HPDE6-E6E7 (cell line): ENCODE data around the gene ENAM.
A peak's percentile ranks its signal among the peaks of the same experiment; 100 is the strongest.

Experiments used
- DNase-seq: peaks from one replicate; pipeline ENCODE4 v3.0.0; 2011; ENCODE audit warnings: missing footprints; ENCODE audit errors: extremely low spot score

The ENAM gene

GRCh38 chr4:70628444-70628843 is at the start of gene ENAM:
ENAM (plus strand) TSS chr4:70628744; CDS start chr4:70629501, 757 bp downstream.
- no peak for DNase-seq

- DNase-seq = no peak
Measured at GRCh38 chr4:70581980-70582379, 46.6 kb upstream of the ENAM start.

GRCh38 chr4:70583952-70584834 is 44.4 kb upstream of the ENAM start:
- peak; percentile 42 for DNase-seq

GRCh38 chr4:70586841-70587240 is 41.7 kb upstream of the ENAM start:
- DNase-seq = no peak

GRCh38 chr4:70589785-70590184 is 38.8 kb upstream of the ENAM start:
- DNase-seq = no peak

- DNase-seq = no peak
Measured at GRCh38 chr4:70591955-70592582, 36.5 kb upstream of the ENAM start, which contains the start of gene AMBN. AMBN (plus strand) TSS chr4:70592256; CDS start chr4:70592359, 103 bp downstream.

GRCh38 chr4:70594196-70594595 is 34.3 kb upstream of the ENAM start:
- DNase-seq = no peak

GRCh38 chr4:70600305-70600704 is 28.2 kb upstream of the ENAM start:
- no peak for DNase-seq

- DNase-seq = no peak
Measured at GRCh38 chr4:70600977-70601376, 27.6 kb upstream of the ENAM start.

GRCh38 chr4:70601422-70602039 is 27.0 kb upstream of the ENAM start:
- peak; percentile 38 for DNase-seq

- DNase-seq = no peak
Measured at GRCh38 chr4:70603856-70604255, 24.7 kb upstream of the ENAM start.

GRCh38 chr4:70606459-70606858 is 22.1 kb upstream of the ENAM start:
- DNase-seq = no peak

GRCh38 chr4:70607334-70607853 is 21.1 kb upstream of the ENAM start:
- DNase-seq = no peak

GRCh38 chr4:70608324-70608723 is 20.2 kb upstream of the ENAM start:
- DNase-seq = no peak

- DNase-seq = no peak
Measured at GRCh38 chr4:70613306-70614183, 15.0 kb upstream of the ENAM start.

- DNase-seq = no peak
Measured at GRCh38 chr4:70614184-70614555, 14.4 kb upstream of the ENAM start.

GRCh38 chr4:70619288-70619687 is 9.3 kb upstream of the ENAM start:
- DNase-seq = no peak

- DNase-seq = no peak
Measured at GRCh38 chr4:70619778-70620177, 8.8 kb upstream of the ENAM start.

GRCh38 chr4:70623323-70623722 is 5.2 kb upstream of the ENAM start:
- DNase-seq = no peak

- DNase-seq = no peak
Measured at GRCh38 chr4:70624226-70624793, 4.2 kb upstream of the ENAM start.

- no peak for DNase-seq
Measured at GRCh38 chr4:70627620-70628019, 924 bp upstream of the ENAM start.
